Panc1 (cell line): ENCODE results near the gene SCN8A.
A peak's percentile ranks its signal among the peaks of the same experiment; 100 is the strongest.

ENCODE experiments used
- CTCF ChIP-seq: fragments of 450-650 bp; IDR thresholded peaks from 2 replicates; pipeline ENCODE4 v1.5.1; 2017; ENCODE audit warnings: mild to moderate bottlenecking
- POLR2AphosphoS5 ChIP-seq: IDR thresholded peaks from 2 replicates; pipeline ENCODE4 v1.6.1; 2012; ENCODE audit warnings: mild to moderate bottlenecking, low read depth, low read length, moderate library complexity

- TF ChIP-seq CTCF (peak; percentile 86), POLR2AphosphoS5 (no peak)
Observed at GRCh38 chr12:51823875-51824565, 233.0 kb downstream of the SCN8A start.
